ENCODE measurements around the gene TLCD1. TPM values are rescaled to one million over a fixed set of nuclear protein-coding genes. Genes with fewer than 3 reads are reported as not detected.

The TLCD1 gene
- total RNA-seq, 2 donors from 2014 or later: 1.1 to 1.4 TPM

- no peak for ATAC-seq
- Mint-ChIP-seq H3K27ac (no peak overlapping the region), H3K4me3 (no peak overlapping the region), H3K4me1 (peaks cover 6% of the 10 kb centered on the region), H3K36me3 (ENCODE audit: low read depth) (peaks cover 14% of the 10 kb centered on the region), H3K27me3 (no peaks in the 10 kb centered on the region)
- DNase-seq: no peak
- no peaks in the 10 kb centered on the region for H3K9me3 ChIP-seq (ENCODE audit: control insufficient read depth, low read length, poor library complexity, severe bottlenecking)
Measured at GRCh38 chr17:28688481-28688880, 37.6 kb downstream of the TLCD1 start.

- H3K4me3 Mint-ChIP-seq: no peak overlapping the region
- H3K27me3 Mint-ChIP-seq: no peaks in the 10 kb centered on the region
- no peaks in the 10 kb centered on the region for H3K9me3 ChIP-seq (ENCODE audit: control insufficient read depth, low read length, poor library complexity, severe bottlenecking)
- no peak for DNase-seq
- no peak overlapping the region for H3K27ac Mint-ChIP-seq
- H3K36me3 Mint-ChIP-seq (ENCODE audit: low read depth): peaks cover 14% of the 10 kb centered on the region
- ATAC-seq: no peak
- peaks cover 6% of the 10 kb centered on the region for H3K4me1 Mint-ChIP-seq
Measured at GRCh38 chr17:28686296-28686695, 39.7 kb downstream of the TLCD1 start.

- H3K4me1 Mint-ChIP-seq: peaks cover 6% of the 10 kb centered on the region
- no peak overlapping the region for H3K27ac Mint-ChIP-seq
- no peak overlapping the region for H3K4me3 Mint-ChIP-seq
- DNase-seq (no peak), ATAC-seq (no peak)
- H3K36me3 Mint-ChIP-seq (ENCODE audit: low read depth): peaks cover 14% of the 10 kb centered on the region
- no peaks in the 10 kb centered on the region for H3K27me3 Mint-ChIP-seq
- H3K9me3 ChIP-seq (ENCODE audit: control insufficient read depth, low read length, poor library complexity, severe bottlenecking): no peaks in the 10 kb centered on the region
Measured at GRCh38 chr17:28685366-28685765, 40.7 kb downstream of the TLCD1 start.

- peaks cover 14% of the 10 kb centered on the region for H3K36me3 Mint-ChIP-seq (ENCODE audit: low read depth)
- peaks cover 6% of the 10 kb centered on the region for H3K4me1 Mint-ChIP-seq
- ATAC-seq (no peak), DNase-seq (no peak)
- H3K9me3 ChIP-seq (ENCODE audit: control insufficient read depth, low read length, poor library complexity, severe bottlenecking): no peaks in the 10 kb centered on the region
- no peak overlapping the region for H3K27ac Mint-ChIP-seq
- H3K27me3 Mint-ChIP-seq: no peaks in the 10 kb centered on the region
- H3K4me3 Mint-ChIP-seq: no peak overlapping the region
Measured at GRCh38 chr17:28684963-28685362, 41.1 kb downstream of the TLCD1 start.

GRCh38 chr17:28682655-28683054 lies 43.4 kb downstream of the TLCD1 start:
- H3K9me3 ChIP-seq (ENCODE audit: control insufficient read depth, low read length, poor library complexity, severe bottlenecking): no peaks in the 10 kb centered on the region
- DNase-seq: no peak
- no peaks in the 10 kb centered on the region for H3K27me3 Mint-ChIP-seq
- peaks cover 6% of the 10 kb centered on the region for H3K4me1 Mint-ChIP-seq
- H3K36me3 Mint-ChIP-seq (ENCODE audit: low read depth): peaks cover 8% of the 10 kb centered on the region
- H3K4me3 Mint-ChIP-seq: no peak overlapping the region
- H3K27ac Mint-ChIP-seq: peak overlapping the region; percentile 19
- no peak for ATAC-seq

GRCh38 chr17:28675980-28676379 lies 50.1 kb downstream of the TLCD1 start:
- H3K4me1 Mint-ChIP-seq: peaks cover 2% of the 10 kb centered on the region
- DNase-seq (no peak), ATAC-seq (no peak)
- H3K27ac Mint-ChIP-seq: peak overlapping the region; percentile 67
- no peak overlapping the region for H3K4me3 Mint-ChIP-seq
- H3K36me3 Mint-ChIP-seq (ENCODE audit: low read depth): peaks cover 8% of the 10 kb centered on the region
- H3K9me3 ChIP-seq (ENCODE audit: control insufficient read depth, low read length, poor library complexity, severe bottlenecking): no peaks in the 10 kb centered on the region
- no peaks in the 10 kb centered on the region for H3K27me3 Mint-ChIP-seq

GRCh38 chr17:28675490-28675889 lies 50.5 kb downstream of the TLCD1 start:
- ATAC-seq: no peak
- no peaks in the 10 kb centered on the region for H3K27me3 Mint-ChIP-seq
- no peak for DNase-seq
- no peak overlapping the region for H3K27ac Mint-ChIP-seq
- peaks cover 8% of the 10 kb centered on the region for H3K36me3 Mint-ChIP-seq (ENCODE audit: low read depth)
- H3K4me1 Mint-ChIP-seq: peaks cover 2% of the 10 kb centered on the region
- no peaks in the 10 kb centered on the region for H3K9me3 ChIP-seq (ENCODE audit: control insufficient read depth, low read length, poor library complexity, severe bottlenecking)
- no peak overlapping the region for H3K4me3 Mint-ChIP-seq

Other genes with a start within 250 kb of the TLCD1 start
- gene FOXN1, start 219.9 kb downstream of the TLCD1 start, total RNA-seq: not detected
- 10 to 100 TPM; 87.2 to 91.9 TPM for gene UNC119, start 173.6 kb downstream of the TLCD1 start, total RNA-seq
- 10 to 100 TPM; 44.5 to 50.9 TPM for gene PIGS, start 154.7 kb downstream of the TLCD1 start, total RNA-seq
- 10 to 100 TPM; 16.7 to 24.5 TPM for gene ALDOC, start 149.3 kb downstream of the TLCD1 start, total RNA-seq
- gene SPAG5, start 127.2 kb downstream of the TLCD1 start, total RNA-seq: 10 to 100 TPM; 19.2 to 31.5 TPM
- gene RSKR, start 112.0 kb downstream of the TLCD1 start, total RNA-seq: 1 to 10 TPM; 8.1 to 8.8 TPM
- gene BLTP2, start 81.1 kb downstream of the TLCD1 start, total RNA-seq: 100 to 1,000 TPM; 136 to 153 TPM
- gene SDF2, start 64.3 kb downstream of the TLCD1 start, total RNA-seq: 10 to 100 TPM; 31.5 to 38.5 TPM
- gene SUPT6H, start 64.0 kb downstream of the TLCD1 start, total RNA-seq: 100 to 1,000 TPM; 136 to 139 TPM
- gene PROCA1, start 14.3 kb downstream of the TLCD1 start, total RNA-seq: 1 to 10 TPM; 4.8 to 6.3 TPM
- 10 to 100 TPM in 1 of 2 donors, 1 to 10 TPM in 1; 8.3 to 24.3 TPM for gene RAB34, start 8.4 kb downstream of the TLCD1 start, total RNA-seq
- gene RPL23A, start 6.2 kb downstream of the TLCD1 start, total RNA-seq: 1,000 to 10,000 TPM; 2,757 to 2,860 TPM
- gene NEK8, start 2.6 kb upstream of the TLCD1 start, total RNA-seq: 1 to 10 TPM; 5.8 to 8.8 TPM
- gene TRAF4, start 17.8 kb upstream of the TLCD1 start, total RNA-seq: 100 to 1,000 TPM; 326 to 362 TPM
- 10 to 100 TPM; 18.3 to 22.6 TPM for gene FAM222B, start 116.6 kb upstream of the TLCD1 start, total RNA-seq
- gene ERAL1, start 128.8 kb upstream of the TLCD1 start, total RNA-seq: 10 to 100 TPM; 19.0 to 20.5 TPM
- 100 to 1,000 TPM; 132 to 147 TPM for gene FLOT2, start 171.5 kb upstream of the TLCD1 start, total RNA-seq
- gene DHRS13, start 176.8 kb upstream of the TLCD1 start, total RNA-seq: 10 to 100 TPM; 21.0 TPM
- 100 to 1,000 TPM; 164 to 174 TPM for gene PHF12, start 225.3 kb upstream of the TLCD1 start, total RNA-seq